ENCODE results near the gene CWC25. TPM values are rescaled to one million over a fixed set of nuclear protein-coding genes. Genes with fewer than 3 reads are reported as not detected.

Gene CWC25
- total and polyA plus RNA-seq, 7 experiments from 2014 or later: 5.0 to 69.5 (median 48.8) TPM

- Mint-ChIP-seq H3K4me3 (no peak overlapping the region), H3K4me1 (peaks cover 5 to 20% (median 9%) of the 10 kb centered on the region in 7 donors), H3K27ac (no peak overlapping the region), H3K36me3 (peaks cover 0 to 34% (median 11%) of the 10 kb centered on the region in 5 donors), H3K9me3 (no peaks in the 10 kb centered on the region), H3K27me3 (no peaks in the 10 kb centered on the region)
- no peaks in the 10 kb centered on the region for H3K9me3 ChIP-seq (ENCODE audit: control insufficient read depth in 2 of 3, low read length in 3 of 3)
- no peak overlapping the region for H3K27ac ChIP-seq (ENCODE audit: low read depth, low read length)
- intact Hi-C loops (cut with micrococcal nuclease): no loop called here
- H3K27me3 ChIP-seq (ENCODE audit: control insufficient read depth in 2 of 2, insufficient read depth in 2 of 2, low read length in 2 of 2): no peaks in the 10 kb centered on the region
- H3K4me1 ChIP-seq (ENCODE audit: control insufficient read depth in 2 of 2, insufficient read depth in 2 of 2, low read length in 2 of 2): no peaks in the 10 kb centered on the region
- H3K4me3 ChIP-seq (ENCODE audit: low read length): no peak overlapping the region
- CTCF ChIA-PET: interaction anchor here (0.5 kb wide), 1 partner anchor 1751 kb away, joined by 4 read pairs; no protein-coding TSS in a partner anchor
- no peak for ATAC-seq
- no peak for DNase-seq
- POLR2A ChIA-PET: interaction anchor here (0.8 kb wide), 1 partner anchor 19 kb away, joined by 3 read pairs; no protein-coding TSS in a partner anchor
- H3K36me3 ChIP-seq (ENCODE audit: control insufficient read depth in 2 of 3, insufficient read depth in 3 of 3, low read length in 3 of 3): peaks cover 25 to 57% (median 36%) of the 10 kb centered on the region in 3 experiments
These were observed 38.7 kb downstream of the CWC25 start for GRCh38 chr17:38786372-38786771.

- no peaks in the 10 kb centered on the region for H3K9me3 ChIP-seq (ENCODE audit: control insufficient read depth in 2 of 3, low read length in 3 of 3)
- H3K27me3 Mint-ChIP-seq: no peaks in the 10 kb centered on the region
- no peak overlapping the region for H3K4me3 ChIP-seq (ENCODE audit: low read length)
- POLR2A ChIA-PET: interaction anchor here (0.7 kb wide), 1 partner anchor 413 kb away, joined by 4 read pairs; no protein-coding TSS in a partner anchor
- H3K4me1 ChIP-seq (ENCODE audit: control insufficient read depth in 2 of 2, insufficient read depth in 2 of 2, low read length in 2 of 2): no peaks in the 10 kb centered on the region
- peaks cover 0 to 5% (median 4%) of the 10 kb centered on the region in 7 donors for H3K4me1 Mint-ChIP-seq
- H3K9me3 Mint-ChIP-seq: no peaks in the 10 kb centered on the region
- ATAC-seq (no peak), DNase-seq (no peak)
- H3K36me3 Mint-ChIP-seq: peaks cover 5 to 53% (median 16%) of the 10 kb centered on the region in 5 donors
- H3K27me3 ChIP-seq (ENCODE audit: control insufficient read depth in 2 of 2, insufficient read depth in 2 of 2, low read length in 2 of 2): no peaks in the 10 kb centered on the region
- H3K36me3 ChIP-seq (ENCODE audit: control insufficient read depth in 2 of 3, insufficient read depth in 3 of 3, low read length in 3 of 3): peaks cover 25 to 88% (median 55%) of the 10 kb centered on the region in 3 experiments
- peak overlapping the region in 1 of 9 donors; percentile 74 for H3K27ac Mint-ChIP-seq
- no peak overlapping the region for H3K4me3 Mint-ChIP-seq
- CTCF ChIA-PET: no interaction called here
- no peak overlapping the region for H3K27ac ChIP-seq (ENCODE audit: low read depth, low read length)
- intact Hi-C loops (cut with micrococcal nuclease): no loop called here
These were observed 41.9 kb downstream of the CWC25 start for GRCh38 chr17:38783227-38783626.

DNA sequence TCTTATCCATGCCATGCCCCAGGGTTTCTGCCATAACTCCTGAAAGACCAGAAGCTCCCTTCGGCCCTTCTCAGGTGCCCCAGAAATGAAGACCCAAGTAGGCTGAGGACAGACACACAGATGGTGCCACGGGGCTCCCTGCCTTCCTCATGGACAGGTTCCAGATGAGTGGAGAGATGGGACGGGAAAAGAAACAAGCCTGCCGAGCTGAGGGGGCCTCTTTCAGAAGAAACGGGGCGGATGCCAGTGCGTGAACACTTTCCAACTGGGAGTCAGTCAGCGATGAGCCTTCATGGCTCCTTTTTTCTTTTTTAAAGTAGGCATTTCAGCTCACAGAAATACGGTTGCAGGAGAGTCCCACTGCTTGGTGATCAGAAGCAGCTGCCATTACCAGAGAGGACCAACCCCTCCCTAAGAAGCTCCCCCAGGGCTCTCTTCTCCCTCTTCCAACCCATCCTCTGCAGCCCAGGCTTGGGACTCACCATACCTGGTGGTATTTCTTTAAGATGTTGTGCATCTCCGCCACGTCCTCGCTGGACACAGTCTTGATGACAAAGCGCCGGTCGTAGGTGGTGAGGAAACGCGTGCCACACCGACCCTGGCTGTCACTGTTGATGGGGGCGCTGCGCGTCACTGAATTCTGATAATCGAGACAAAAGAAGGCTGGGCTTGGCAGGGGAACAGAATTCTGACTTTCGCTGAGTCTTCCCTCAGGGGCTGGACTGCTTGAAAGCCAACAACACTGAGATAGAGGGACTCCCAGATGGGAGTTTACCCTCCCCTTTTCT lies 45.0 kb downstream of the CWC25 start:
- H3K27me3 ChIP-seq (ENCODE audit: control insufficient read depth in 2 of 2, insufficient read depth in 2 of 2, low read length in 2 of 2): no peaks in the 10 kb centered on the region
- no peak for ATAC-seq
- peaks cover 20 to 88% (median 44%) of the 10 kb centered on the region in 3 experiments for H3K36me3 ChIP-seq (ENCODE audit: control insufficient read depth in 2 of 3, insufficient read depth in 3 of 3, low read length in 3 of 3)
- H3K4me3 ChIP-seq (ENCODE audit: low read length): no peak overlapping the region
- H3K27ac ChIP-seq (ENCODE audit: low read depth, low read length): no peak overlapping the region
- no peaks in the 10 kb centered on the region for H3K4me1 ChIP-seq (ENCODE audit: control insufficient read depth in 2 of 2, insufficient read depth in 2 of 2, low read length in 2 of 2)
- H3K9me3 ChIP-seq (ENCODE audit: control insufficient read depth in 2 of 3, low read length in 3 of 3): no peaks in the 10 kb centered on the region
- Mint-ChIP-seq H3K27ac (no peak overlapping the region), H3K36me3 (peaks cover 6 to 46% (median 18%) of the 10 kb centered on the region in 5 donors), H3K9me3 (no peaks in the 10 kb centered on the region), H3K4me1 (peaks cover 0 to 5% (median 0%) of the 10 kb centered on the region in 7 donors), H3K4me3 (no peak overlapping the region), H3K27me3 (no peaks in the 10 kb centered on the region)
- intact Hi-C loops (cut with micrococcal nuclease): no loop called here
- CTCF ChIA-PET: no interaction called here
- POLR2A ChIA-PET: no interaction called here
- no peak for DNase-seq

DNA sequence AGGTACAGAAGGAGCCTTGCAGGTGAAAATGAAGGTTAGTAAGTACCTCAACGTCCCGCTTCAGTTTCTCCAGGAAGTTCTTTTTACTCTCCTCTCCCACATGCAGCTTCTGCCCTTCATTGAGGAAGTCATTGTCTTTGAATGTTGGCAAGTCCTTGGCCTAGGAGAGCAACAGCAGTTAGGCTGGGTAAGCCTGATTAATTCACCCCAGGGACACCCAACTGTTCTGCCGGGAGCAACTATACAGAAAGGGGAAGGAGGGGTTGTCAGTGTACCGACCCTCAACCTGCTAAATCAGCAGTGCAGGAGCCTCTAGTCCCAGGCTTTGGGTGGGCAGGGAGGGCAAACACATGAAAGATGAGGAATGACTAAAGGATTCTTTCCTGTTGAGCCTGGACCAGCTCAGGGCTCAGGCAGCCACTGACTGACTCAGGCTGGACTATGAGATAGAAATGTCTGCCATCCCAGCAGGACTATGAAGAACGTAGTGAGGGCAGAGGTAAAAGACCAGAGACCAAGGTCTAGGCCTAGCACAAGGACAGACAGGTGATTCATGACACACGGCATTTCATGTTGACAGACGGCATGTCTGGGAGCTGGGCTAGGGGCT lies 47.4 kb downstream of the CWC25 start:
- H3K27me3 ChIP-seq (ENCODE audit: control insufficient read depth in 2 of 2, insufficient read depth in 2 of 2, low read length in 2 of 2): no peaks in the 10 kb centered on the region
- H3K36me3 ChIP-seq (ENCODE audit: control insufficient read depth in 2 of 3, insufficient read depth in 3 of 3, low read length in 3 of 3): peaks cover 17 to 83% (median 35%) of the 10 kb centered on the region in 3 experiments
- H3K4me3 ChIP-seq (ENCODE audit: low read length): no peak overlapping the region
- Mint-ChIP-seq H3K27me3 (no peaks in the 10 kb centered on the region), H3K4me1 (peaks cover 0 to 3% (median 0%) of the 10 kb centered on the region in 7 donors), H3K27ac (no peak overlapping the region), H3K36me3 (peaks cover 6 to 48% (median 24%) of the 10 kb centered on the region in 5 donors), H3K4me3 (no peak overlapping the region), H3K9me3 (no peaks in the 10 kb centered on the region)
- no peaks in the 10 kb centered on the region for H3K4me1 ChIP-seq (ENCODE audit: control insufficient read depth in 2 of 2, insufficient read depth in 2 of 2, low read length in 2 of 2)
- DNase-seq: no peak
- ATAC-seq: no peak
- H3K9me3 ChIP-seq (ENCODE audit: control insufficient read depth in 2 of 3, low read length in 3 of 3): no peaks in the 10 kb centered on the region
- ChIA-PET CTCF (no interaction called here), POLR2A (interaction anchor here (1.0 kb wide), 3 partner anchors 10 to 25 kb away, joined by 3 read pairs; partner anchors contain the start of gene PSMB3)
- intact Hi-C loops (cut with micrococcal nuclease): no loop called here
- H3K27ac ChIP-seq (ENCODE audit: low read depth, low read length): no peak overlapping the region

DNA sequence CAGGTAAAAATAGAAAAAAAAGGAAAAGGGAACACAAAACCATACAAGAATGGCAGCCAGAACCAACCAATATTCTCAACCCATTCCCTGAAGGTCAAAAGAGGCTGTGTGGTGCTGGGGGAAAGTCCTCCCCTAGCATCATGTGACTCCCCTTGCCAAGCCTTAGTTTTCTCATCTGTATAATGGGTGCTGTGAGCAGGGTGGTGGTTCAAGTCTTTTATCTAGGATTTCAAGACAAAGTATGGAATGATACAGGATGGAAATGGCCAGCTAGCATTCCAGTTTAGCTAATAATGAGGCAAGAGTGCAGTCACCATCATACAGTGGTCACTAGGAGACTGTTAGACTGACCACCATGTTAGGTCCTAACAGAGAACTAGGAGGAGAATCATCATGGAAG lies 51.9 kb downstream of the CWC25 start:
- no peak overlapping the region for H3K4me3 Mint-ChIP-seq
- CTCF ChIA-PET: interaction anchor here (0.9 kb wide), 1 partner anchor 426 kb away, joined by 3 read pairs; the partner anchor contains the start of gene RPL19
- H3K4me1 Mint-ChIP-seq: peaks cover 0 to 3% (median 0%) of the 10 kb centered on the region in 7 donors
- peaks cover under 1 to 44% (median 29%) of the 10 kb centered on the region in 5 donors for H3K36me3 Mint-ChIP-seq
- no peak for DNase-seq
- no peaks in the 10 kb centered on the region for H3K27me3 ChIP-seq (ENCODE audit: control insufficient read depth in 2 of 2, insufficient read depth in 2 of 2, low read length in 2 of 2)
- H3K27me3 Mint-ChIP-seq: no peaks in the 10 kb centered on the region
- H3K27ac ChIP-seq (ENCODE audit: low read depth, low read length): no peak overlapping the region
- H3K4me3 ChIP-seq (ENCODE audit: low read length): no peak overlapping the region
- ATAC-seq: no peak
- H3K4me1 ChIP-seq (ENCODE audit: control insufficient read depth in 2 of 2, insufficient read depth in 2 of 2, low read length in 2 of 2): no peaks in the 10 kb centered on the region
- no peaks in the 10 kb centered on the region for H3K9me3 Mint-ChIP-seq
- POLR2A ChIA-PET: no interaction called here
- peak overlapping the region in 2 of 9 donors; percentile 12 to 24 for H3K27ac Mint-ChIP-seq
- peaks cover 11 to 83% (median 11%) of the 10 kb centered on the region in 3 experiments for H3K36me3 ChIP-seq (ENCODE audit: control insufficient read depth in 2 of 3, insufficient read depth in 3 of 3, low read length in 3 of 3)
- no peaks in the 10 kb centered on the region for H3K9me3 ChIP-seq (ENCODE audit: control insufficient read depth in 2 of 3, low read length in 3 of 3)
- intact Hi-C loops (cut with micrococcal nuclease): no loop called here

GRCh38 chr17:38768417-38768816 lies 56.7 kb downstream of the CWC25 start:
- Mint-ChIP-seq H3K27me3 (no peaks in the 10 kb centered on the region), H3K36me3 (peaks cover 4 to 52% (median 27%) of the 10 kb centered on the region in 5 donors), H3K27ac (peak overlapping the region in 4 of 9 donors; percentile 14 to 41 (median 30)), H3K4me3 (no peak overlapping the region), H3K9me3 (no peaks in the 10 kb centered on the region), H3K4me1 (peaks cover 0 to 5% (median 0%) of the 10 kb centered on the region in 7 donors)
- Histone ChIP-seq H3K4me3 (ENCODE audit: low read length) (no peak overlapping the region), H3K36me3 (ENCODE audit: control insufficient read depth in 2 of 3, insufficient read depth in 3 of 3, low read length in 3 of 3) (peaks cover 11 to 96% (median 16%) of the 10 kb centered on the region in 3 experiments), H3K27me3 (ENCODE audit: control insufficient read depth in 2 of 2, insufficient read depth in 2 of 2, low read length in 2 of 2) (no peaks in the 10 kb centered on the region), H3K4me1 (ENCODE audit: control insufficient read depth in 2 of 2, insufficient read depth in 2 of 2, low read length in 2 of 2) (no peaks in the 10 kb centered on the region), H3K27ac (ENCODE audit: low read depth, low read length) (no peak overlapping the region), H3K9me3 (ENCODE audit: control insufficient read depth in 2 of 3, low read length in 3 of 3) (no peaks in the 10 kb centered on the region)
- CTCF ChIA-PET: no interaction called here
- ATAC-seq: no peak
- POLR2A ChIA-PET: interaction anchor here (1.3 to 1.4 kb wide), 2 partner anchors 19 to 57 kb away, joined by 3 read pairs; partner anchors contain the start of gene CWC25
- intact Hi-C loops (cut with micrococcal nuclease): no loop called here
- no peak for DNase-seq

Data from naive thymus-derived CD4-positive, alpha-beta T cell (primary cell).